GM18526 (cell line): ENCODE data around the gene DDX19B.

Experiments
- POLR2A ChIP-seq: IDR thresholded peaks from 3 replicates; pipeline ENCODE4 v1.6.1; 2011; ENCODE audit not compliant: insufficient read length; ENCODE audit errors: extremely low read depth

The DDX19B gene

GRCh38 chr16:70270176-70270575, 28.8 kb upstream of the DDX19B start:
- no peak for TF ChIP-seq POLR2A

GRCh38 chr16:70271696-70272095, 27.3 kb upstream of the DDX19B start:
- TF ChIP-seq POLR2A, result no peak

- TF ChIP-seq POLR2A, result no peak
Observed at GRCh38 chr16:70276392-70276791, 22.6 kb upstream of the DDX19B start.

- peak; percentile 94 for TF ChIP-seq POLR2A
Observed at GRCh38 chr16:70289229-70290094, 9.5 kb upstream of the DDX19B start, which contains the start of gene AARS1. TSS of gene AARS1 (minus strand) at chr16:70289506. CDS start at chr16:70282763, 6,743 bp downstream.

- no peak for TF ChIP-seq POLR2A
Observed at GRCh38 chr16:70290949-70291519, 8.0 kb upstream of the DDX19B start.

GRCh38 chr16:70294385-70295025, 4.5 kb upstream of the DDX19B start:
- no peak for TF ChIP-seq POLR2A

GRCh38 chr16:70295634-70296033, 3.4 kb upstream of the DDX19B start:
- no peak for TF ChIP-seq POLR2A

- TF ChIP-seq POLR2A, result no peak
Observed at GRCh38 chr16:70301121-70301520, 2.1 kb downstream of the DDX19B start.

- no peak for TF ChIP-seq POLR2A
Observed at GRCh38 chr16:70302745-70303144, 3.8 kb downstream of the DDX19B start.

- TF ChIP-seq POLR2A, result no peak
Observed at GRCh38 chr16:70304892-70305448, 6.0 kb downstream of the DDX19B start.

GRCh38 chr16:70306880-70307279, 7.9 kb downstream of the DDX19B start:
- no peak for TF ChIP-seq POLR2A

GRCh38 chr16:70320121-70320520, 21.1 kb downstream of the DDX19B start:
- TF ChIP-seq POLR2A, result no peak

- no peak for TF ChIP-seq POLR2A
Observed at GRCh38 chr16:70324998-70325747, 26.2 kb downstream of the DDX19B start.

- no peak for TF ChIP-seq POLR2A
Observed at GRCh38 chr16:70331091-70331490, 32.1 kb downstream of the DDX19B start.
